ENCODE results near the gene COQ8B.
A peak's percentile ranks its signal among the peaks of the same experiment; 100 is the strongest.

COQ8B gene

GRCh38 chr19:40750058-40750873 lies 33.6 kb upstream of the COQ8B start, which contains the start of gene ACTMAP:
ACTMAP (minus strand) TSS chr19:40750477; CDS start chr19:40749803, 674 bp downstream.
- H3K27ac ChIP-seq = peak within 1 kb of the TSS; percentile 95
- TF ChIP-seq ZFX (IDR thresholded peaks at IDR 0.05) = no peak
- TF ChIP-seq, protein P1, sequence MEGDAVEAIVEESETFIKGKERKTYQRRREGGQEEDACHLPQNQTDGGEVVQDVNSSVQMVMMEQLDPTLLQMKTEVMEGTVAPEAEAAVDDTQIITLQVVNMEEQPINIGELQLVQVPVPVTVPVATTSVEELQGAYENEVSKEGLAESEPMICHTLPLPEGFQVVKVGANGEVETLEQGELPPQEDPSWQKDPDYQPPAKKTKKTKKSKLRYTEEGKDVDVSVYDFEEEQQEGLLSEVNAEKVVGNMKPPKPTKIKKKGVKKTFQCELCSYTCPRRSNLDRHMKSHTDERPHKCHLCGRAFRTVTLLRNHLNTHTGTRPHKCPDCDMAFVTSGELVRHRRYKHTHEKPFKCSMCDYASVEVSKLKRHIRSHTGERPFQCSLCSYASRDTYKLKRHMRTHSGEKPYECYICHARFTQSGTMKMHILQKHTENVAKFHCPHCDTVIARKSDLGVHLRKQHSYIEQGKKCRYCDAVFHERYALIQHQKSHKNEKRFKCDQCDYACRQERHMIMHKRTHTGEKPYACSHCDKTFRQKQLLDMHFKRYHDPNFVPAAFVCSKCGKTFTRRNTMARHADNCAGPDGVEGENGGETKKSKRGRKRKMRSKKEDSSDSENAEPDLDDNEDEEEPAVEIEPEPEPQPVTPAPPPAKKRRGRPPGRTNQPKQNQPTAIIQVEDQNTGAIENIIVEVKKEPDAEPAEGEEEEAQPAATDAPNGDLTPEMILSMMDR (conservative IDR thresholded peaks at IDR 0.05) = no peak

GRCh38 chr19:40747536-40747935 lies 30.9 kb upstream of the COQ8B start:
- no peak overlapping the region for H3K27ac ChIP-seq
- TF ChIP-seq ZFX (IDR thresholded peaks at IDR 0.05) = no peak
- TF ChIP-seq, protein P1 (conservative IDR thresholded peaks at IDR 0.05) = no peak

- no peak overlapping the region for H3K27ac ChIP-seq
- TF ChIP-seq, protein P1 (conservative IDR thresholded peaks at IDR 0.05) = no peak
- no peak for TF ChIP-seq ZFX (IDR thresholded peaks at IDR 0.05)
Observed at GRCh38 chr19:40745402-40745780, 28.7 kb upstream of the COQ8B start.

- TF ChIP-seq, protein P1 (conservative IDR thresholded peaks at IDR 0.05) = no peak
- TF ChIP-seq ZFX (IDR thresholded peaks at IDR 0.05) = no peak
- H3K27ac ChIP-seq = no peak overlapping the region
Observed at GRCh38 chr19:40744554-40745401, 28.1 kb upstream of the COQ8B start.

- no peak overlapping the region for H3K27ac ChIP-seq
- TF ChIP-seq ZFX (IDR thresholded peaks at IDR 0.05) = no peak
- TF ChIP-seq, protein P1 (conservative IDR thresholded peaks at IDR 0.05) = no peak
Observed at GRCh38 chr19:40743926-40744325, 27.2 kb upstream of the COQ8B start.

- H3K27ac ChIP-seq = no peak overlapping the region
- TF ChIP-seq, protein P1 (conservative IDR thresholded peaks at IDR 0.05) = no peak
- TF ChIP-seq ZFX (IDR thresholded peaks at IDR 0.05) = no peak
Observed at GRCh38 chr19:40742886-40743285, 26.2 kb upstream of the COQ8B start.

GRCh38 chr19:40742477-40742876 lies 25.8 kb upstream of the COQ8B start:
- TF ChIP-seq, protein P1 (conservative IDR thresholded peaks at IDR 0.05) = no peak
- TF ChIP-seq ZFX (IDR thresholded peaks at IDR 0.05) = no peak
- no peak overlapping the region for H3K27ac ChIP-seq

All from C4-2B (cell line).